IMR-90 (cell line): ENCODE data around the gene ELOVL2.

Experiments used
- FOS ChIP-seq: fragments of 150-350 bp; IDR thresholded peaks from 2 replicates; pipeline ENCODE4 v1.6.1; 2016; ENCODE audit warnings: low read depth, low read length
- NFE2L2 ChIP-seq: fragments of 150-350 bp; IDR thresholded peaks from 2 replicates; pipeline ENCODE4 v1.6.1; 2016; ENCODE audit warnings: low read depth, mild to moderate bottlenecking, low read length
- POLR2A ChIP-seq: IDR thresholded peaks from 2 replicates; pipeline ENCODE4 v1.6.1; 2012; ENCODE audit warnings: mild to moderate bottlenecking, low read depth, low read length
- RFX5 ChIP-seq: IDR thresholded peaks from 2 replicates; pipeline ENCODE4 v1.8.0; 2012; ENCODE audit warnings: low read depth, mild to moderate bottlenecking, low read length, moderate library complexity
- SMC3 ChIP-seq: fragments of 150-350 bp; IDR thresholded peaks from 2 replicates; pipeline ENCODE4 v1.6.1; 2016; ENCODE audit warnings: low read depth, mild to moderate bottlenecking, antibody characterized with exemption, low read length, moderate library complexity
- TF ChIP-seq, protein P1 (sequence below): conservative IDR thresholded peaks from 2 replicates; pipeline ENCODE4 v1.5.1; 2012; ENCODE audit warnings: mild to moderate bottlenecking, low read depth, low read length, improper control_type of control experiment

DNA sequence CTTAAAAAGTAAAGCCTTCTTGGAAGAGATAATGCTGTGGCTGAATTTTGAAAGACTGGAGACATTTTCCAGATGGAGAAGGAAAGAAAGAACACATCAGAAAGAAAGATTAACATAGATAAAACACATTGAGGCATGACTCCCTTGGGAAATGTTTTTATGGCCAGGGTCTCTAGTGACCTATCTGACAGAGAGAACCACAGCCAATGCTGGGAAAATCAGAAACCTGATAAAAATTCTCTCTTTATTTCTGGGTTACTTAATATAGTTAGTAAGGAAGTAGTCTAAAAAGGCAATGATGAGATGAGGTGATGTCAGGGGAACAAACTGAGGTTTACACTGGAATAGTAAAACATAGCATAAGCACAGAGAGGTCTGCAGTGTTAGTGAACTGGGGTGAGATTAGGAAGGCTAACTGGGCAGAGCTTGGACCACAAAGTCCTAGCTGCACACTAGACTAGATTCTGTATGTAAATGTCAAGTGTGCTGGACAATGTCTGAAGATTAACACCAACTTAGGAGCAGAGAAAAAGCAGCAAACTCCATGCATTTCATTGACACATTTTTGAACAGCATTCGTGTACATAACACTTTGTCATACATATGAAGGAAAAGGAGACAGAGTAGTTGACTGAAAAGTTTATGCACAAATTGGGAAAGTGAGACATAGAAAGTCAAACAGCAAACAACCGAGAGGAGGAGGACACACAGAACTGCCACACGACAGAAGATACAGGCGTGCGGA, 31.0 kb downstream of the ELOVL2 start:
- TF ChIP-seq, protein P1, sequence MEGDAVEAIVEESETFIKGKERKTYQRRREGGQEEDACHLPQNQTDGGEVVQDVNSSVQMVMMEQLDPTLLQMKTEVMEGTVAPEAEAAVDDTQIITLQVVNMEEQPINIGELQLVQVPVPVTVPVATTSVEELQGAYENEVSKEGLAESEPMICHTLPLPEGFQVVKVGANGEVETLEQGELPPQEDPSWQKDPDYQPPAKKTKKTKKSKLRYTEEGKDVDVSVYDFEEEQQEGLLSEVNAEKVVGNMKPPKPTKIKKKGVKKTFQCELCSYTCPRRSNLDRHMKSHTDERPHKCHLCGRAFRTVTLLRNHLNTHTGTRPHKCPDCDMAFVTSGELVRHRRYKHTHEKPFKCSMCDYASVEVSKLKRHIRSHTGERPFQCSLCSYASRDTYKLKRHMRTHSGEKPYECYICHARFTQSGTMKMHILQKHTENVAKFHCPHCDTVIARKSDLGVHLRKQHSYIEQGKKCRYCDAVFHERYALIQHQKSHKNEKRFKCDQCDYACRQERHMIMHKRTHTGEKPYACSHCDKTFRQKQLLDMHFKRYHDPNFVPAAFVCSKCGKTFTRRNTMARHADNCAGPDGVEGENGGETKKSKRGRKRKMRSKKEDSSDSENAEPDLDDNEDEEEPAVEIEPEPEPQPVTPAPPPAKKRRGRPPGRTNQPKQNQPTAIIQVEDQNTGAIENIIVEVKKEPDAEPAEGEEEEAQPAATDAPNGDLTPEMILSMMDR: no peak
- TF ChIP-seq FOS (no peak), POLR2A (no peak), SMC3 (no peak), RFX5 (no peak), NFE2L2 (no peak)
